Activated naive CD8-positive, alpha-beta T cell treated with anti-CD3 and anti-CD28 coated beads, Interleukin-2, amount 10 ng/mL, durations not matched to agents 7 days and 5 days (primary cell): Measurements from ENCODE around the gene JMJD1C. TPM values are rescaled to one million over a fixed set of nuclear protein-coding genes. Genes with fewer than 3 reads are reported as not detected.

Experiments
- ATAC-seq: fragments of 150-1000 bp; cut with Tn5 transposase; one replicate; pipeline ENCODE4 v1.10.0; 2021; ENCODE audit warnings: low read depth, moderate library complexity
- POLR2A ChIA-PET: fragments of 350-600 bp; sonication (Branson Sonifier 250); formaldehyde crosslinking; loops from one replicate; lab custom pipeline; 2021; ENCODE audit warnings: antibody characterized with exemption; lab: Charles Lee
- DNase-seq: peaks from one replicate; pipeline ENCODE4 v3.0.0; 2021
- H3K27ac Mint-ChIP-seq: one replicate; pipeline ENCODE4 v1.8.0; 2022; ENCODE audit warnings: mild to moderate bottlenecking, mixed read lengths
- H3K27me3 Mint-ChIP-seq: one replicate; pipeline ENCODE4 v1.8.0; 2022; ENCODE audit warnings: mild to moderate bottlenecking, moderate library complexity, mixed read lengths
- H3K36me3 Mint-ChIP-seq: one replicate; pipeline ENCODE4 v1.8.0; 2021; ENCODE audit warnings: mild to moderate bottlenecking, mixed read lengths
- H3K4me1 Mint-ChIP-seq: one replicate; pipeline ENCODE4 v1.8.0; 2021; ENCODE audit warnings: mixed read lengths
- H3K4me3 Mint-ChIP-seq: one replicate; pipeline ENCODE4 v1.8.0; 2022; ENCODE audit warnings: mild to moderate bottlenecking, moderate library complexity, mixed read lengths
- H3K9me3 Mint-ChIP-seq: one replicate; pipeline ENCODE4 v1.8.0; 2021; ENCODE audit warnings: mixed read lengths
- microRNA-seq: library from miRNA; unstranded; fragments of <30 nt; microRNA quantifications from one replicate; pipeline ENCODE4 v1.2.0, GENCODE V29; 2022
- total RNA-seq, 2 experiments: library from RNA; stranded (reverse); gene quantifications; one replicate each; pipeline ENCODE4 v1.2.3, GENCODE V29; 2021

The JMJD1C gene
- total RNA-seq, 2 experiments from 2014 or later: 91.9 to 94.4 TPM

DNA sequence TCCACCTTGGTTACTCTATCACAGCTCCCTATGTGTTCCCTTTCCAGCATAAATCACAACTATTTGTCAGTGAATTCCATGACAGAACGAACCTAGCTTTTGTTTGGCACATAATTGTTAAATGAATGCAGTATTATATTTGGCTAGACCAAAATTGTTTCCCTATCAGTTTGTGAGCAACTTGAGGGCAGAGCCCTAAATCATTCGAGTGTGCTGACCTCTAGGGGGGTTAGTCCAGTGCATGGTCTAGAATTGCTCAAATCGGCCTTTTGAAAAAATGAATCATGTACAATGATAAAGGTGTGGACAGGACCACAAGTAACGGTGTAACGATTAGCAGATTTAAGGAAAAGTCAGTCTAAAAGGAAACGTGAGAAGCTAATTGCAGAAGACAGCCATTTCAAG, 333.1 kb downstream of the JMJD1C start:
- DNase-seq (no peak), ATAC-seq (no peak)
- H3K27me3 Mint-ChIP-seq: peaks cover 4% of the 10 kb centered on the region
- peak overlapping the region; percentile 96 for H3K4me3 Mint-ChIP-seq
- H3K36me3 Mint-ChIP-seq: peaks cover 14% of the 10 kb centered on the region
- H3K27ac Mint-ChIP-seq: peak overlapping the region; percentile 98
- H3K4me1 Mint-ChIP-seq: peaks cover 21% of the 10 kb centered on the region
- peaks cover 10% of the 10 kb centered on the region for H3K9me3 Mint-ChIP-seq
- POLR2A ChIA-PET: interaction anchor here (0.8 to 2.1 kb wide), 18 partner anchors 9 to 1233 kb away, joined by 3 to 11 read pairs (median 4); partner anchors contain the start of genes ADO and EGR2

DNA sequence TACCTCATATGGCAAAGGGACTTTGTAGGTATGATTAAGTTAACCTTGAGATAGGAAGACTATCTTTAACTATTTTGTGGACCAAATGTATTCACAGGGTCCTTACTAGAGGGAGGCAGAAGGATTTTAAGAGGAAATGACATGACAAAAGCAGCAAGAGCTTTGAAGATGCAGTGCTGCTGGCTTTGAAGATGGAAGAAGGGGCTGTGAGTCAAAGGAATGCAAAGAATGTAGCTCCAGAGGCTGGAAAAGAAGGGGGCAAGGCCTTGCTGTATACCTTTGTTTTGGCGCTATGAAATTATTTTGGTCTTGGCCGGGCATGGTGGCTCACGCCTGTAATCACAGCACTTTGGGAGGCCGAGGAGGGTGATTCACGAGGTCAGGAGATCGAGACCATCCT, 335.9 kb downstream of the JMJD1C start:
- DNase-seq (no peak), ATAC-seq (no peak)
- Mint-ChIP-seq H3K9me3 (peaks cover 10% of the 10 kb centered on the region), H3K4me3 (no peak overlapping the region), H3K27me3 (peaks cover 4% of the 10 kb centered on the region), H3K36me3 (peaks cover 8% of the 10 kb centered on the region), H3K27ac (no peak overlapping the region), H3K4me1 (peaks cover 7% of the 10 kb centered on the region)
- POLR2A ChIA-PET: no interaction called here

DNA sequence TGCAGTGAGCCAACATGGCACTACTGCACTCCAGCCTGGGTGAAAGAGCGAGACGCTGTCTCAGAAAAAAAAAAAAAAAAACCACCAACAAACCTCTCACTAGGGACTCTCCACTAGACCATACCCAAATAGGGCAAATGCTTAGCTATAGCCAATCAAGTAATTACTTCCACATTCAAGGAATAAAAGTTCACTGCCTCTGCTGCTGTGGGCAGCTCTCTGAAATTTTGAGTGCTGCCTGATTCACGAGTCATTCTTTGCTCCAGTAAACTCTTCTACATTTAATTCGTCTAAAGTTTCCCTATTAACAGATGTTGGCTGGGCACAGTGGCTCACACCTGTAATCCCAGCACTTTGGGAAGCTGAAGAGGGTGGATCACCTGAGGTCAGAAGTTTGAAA, 337.3 kb downstream of the JMJD1C start:
- Mint-ChIP-seq H3K4me1 (peaks cover 3% of the 10 kb centered on the region), H3K9me3 (peaks cover 10% of the 10 kb centered on the region), H3K4me3 (no peak overlapping the region), H3K27ac (no peak overlapping the region), H3K36me3 (peaks cover 8% of the 10 kb centered on the region), H3K27me3 (peaks cover 4% of the 10 kb centered on the region)
- POLR2A ChIA-PET: no interaction called here
- ATAC-seq (no peak), DNase-seq (no peak)

DNA sequence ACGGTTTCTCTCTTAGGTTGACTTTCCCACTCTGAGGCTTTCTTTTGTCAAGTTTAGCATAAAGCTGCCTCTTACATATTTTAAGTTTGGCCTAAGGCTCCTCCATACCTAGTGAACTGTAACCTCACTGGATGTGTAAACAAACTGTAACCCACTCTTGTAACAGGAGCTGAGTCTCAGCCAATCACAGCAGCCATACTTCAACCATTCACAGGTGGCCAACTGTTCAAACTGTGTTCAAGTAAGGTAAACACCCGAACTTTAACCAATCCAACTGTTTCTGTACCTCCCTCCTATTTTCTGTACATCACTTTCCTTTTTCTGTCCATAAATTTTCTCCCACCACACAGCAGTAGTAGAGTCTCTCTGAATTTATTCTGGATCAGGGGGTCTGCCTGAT, 340.3 kb downstream of the JMJD1C start:
- no peak for DNase-seq
- ATAC-seq: no peak
- POLR2A ChIA-PET: no interaction called here
- Mint-ChIP-seq H3K4me3 (no peak overlapping the region), H3K9me3 (no peaks in the 10 kb centered on the region), H3K36me3 (no peaks in the 10 kb centered on the region), H3K27ac (no peak overlapping the region), H3K4me1 (no peaks in the 10 kb centered on the region), H3K27me3 (peaks cover 4% of the 10 kb centered on the region)

DNA sequence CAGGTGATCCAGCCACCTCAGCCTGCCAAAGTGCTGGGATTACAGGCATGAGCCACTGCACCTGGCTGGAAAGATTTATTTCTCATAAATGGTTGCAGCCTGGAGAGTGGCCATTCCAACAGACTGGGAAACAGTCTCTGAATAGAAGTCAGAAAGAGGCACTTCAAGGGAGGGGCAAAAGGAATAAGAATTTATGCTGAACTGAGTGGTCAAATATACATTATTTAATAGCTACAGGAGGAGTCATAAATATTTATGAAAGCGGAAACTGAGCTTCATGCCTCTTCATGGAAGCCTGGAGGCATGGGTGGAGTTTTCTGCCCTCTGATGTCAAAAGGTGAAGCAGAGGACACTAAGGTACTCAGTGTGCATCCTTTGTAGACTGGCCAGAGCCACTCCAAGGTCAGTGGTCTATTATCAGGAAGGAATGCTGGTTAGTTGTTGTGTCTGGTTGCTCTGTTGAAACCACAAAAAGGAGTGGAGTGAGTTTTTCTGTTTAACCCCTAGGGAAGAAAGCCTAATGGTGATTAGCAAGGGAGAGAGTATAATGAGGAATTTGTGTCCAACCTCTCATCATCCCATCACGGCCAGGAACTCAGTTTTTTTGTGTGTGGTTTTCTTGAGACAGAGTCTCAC, 341.9 kb downstream of the JMJD1C start:
- no peak overlapping the region for H3K4me3 Mint-ChIP-seq
- ATAC-seq: no peak
- no peak for DNase-seq
- no peaks in the 10 kb centered on the region for H3K4me1 Mint-ChIP-seq
- peaks cover 4% of the 10 kb centered on the region for H3K27me3 Mint-ChIP-seq
- no peaks in the 10 kb centered on the region for H3K9me3 Mint-ChIP-seq
- H3K27ac Mint-ChIP-seq: no peak overlapping the region
- POLR2A ChIA-PET: interaction anchor here (0.6 kb wide), 1 partner anchor 161 kb away, joined by 3 read pairs; no protein-coding TSS in a partner anchor
- no peaks in the 10 kb centered on the region for H3K36me3 Mint-ChIP-seq

DNA sequence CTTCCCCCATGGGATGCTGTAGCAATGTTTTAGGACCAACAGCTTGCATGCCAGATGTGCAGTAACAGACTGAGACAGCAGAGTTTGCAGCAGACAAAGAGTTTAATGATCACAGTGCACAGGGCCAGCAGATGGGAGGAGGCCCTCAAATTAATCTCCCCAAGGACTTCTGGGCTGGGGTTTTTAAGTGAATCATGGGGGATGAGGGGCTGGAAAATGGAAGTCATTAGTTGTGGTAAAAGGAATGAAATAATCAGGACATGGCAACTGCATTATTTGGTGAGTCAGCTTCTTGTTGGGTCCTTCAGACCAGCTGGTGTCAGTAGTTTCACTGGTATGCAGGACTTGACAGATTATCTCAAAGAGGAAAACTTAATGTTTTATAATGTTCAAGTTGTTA, 345.2 kb downstream of the JMJD1C start:
- Mint-ChIP-seq H3K9me3 (no peaks in the 10 kb centered on the region), H3K27me3 (no peaks in the 10 kb centered on the region), H3K27ac (no peak overlapping the region), H3K36me3 (no peaks in the 10 kb centered on the region), H3K4me3 (no peak overlapping the region), H3K4me1 (no peaks in the 10 kb centered on the region)
- POLR2A ChIA-PET: no interaction called here
- ATAC-seq (no peak), DNase-seq (no peak)

DNA sequence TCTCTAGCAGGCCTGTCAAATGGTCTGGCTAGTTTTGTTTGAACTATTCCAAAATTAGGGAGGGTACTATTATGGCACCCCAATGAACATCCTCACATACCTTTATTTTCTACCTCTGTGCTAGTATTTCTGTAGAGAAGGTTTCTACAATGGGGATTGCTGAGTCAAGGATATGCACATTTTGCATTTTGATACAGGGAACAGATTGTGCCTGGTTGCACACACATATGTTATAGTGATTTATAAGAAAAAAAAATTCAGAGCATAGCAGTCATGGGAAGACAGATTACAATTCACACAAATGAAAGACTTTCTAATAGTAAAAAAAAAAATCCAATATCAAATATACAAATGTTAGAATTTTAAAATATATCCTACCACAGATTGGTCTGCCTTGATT, 346.7 kb downstream of the JMJD1C start:
- H3K9me3 Mint-ChIP-seq: no peaks in the 10 kb centered on the region
- H3K27me3 Mint-ChIP-seq: peaks cover 6% of the 10 kb centered on the region
- no peak overlapping the region for H3K4me3 Mint-ChIP-seq
- POLR2A ChIA-PET: no interaction called here
- no peaks in the 10 kb centered on the region for H3K36me3 Mint-ChIP-seq
- ATAC-seq: no peak
- no peak for DNase-seq
- H3K4me1 Mint-ChIP-seq: no peaks in the 10 kb centered on the region
- H3K27ac Mint-ChIP-seq: no peak overlapping the region

Small RNAs within 50 kb of the gene (microRNA-seq; reads per million reads assigned to microRNA genes)
- 4.9 reads per million for gene MIR1296

Other genes with a start within 250 kb of the JMJD1C start
- 10 to 100 TPM; 16.7 to 19.4 TPM for gene REEP3, start 55.4 kb upstream of the JMJD1C start, total RNA-seq